Body of pancreas (tissue), 4 donors: ENCODE results near the gene CARF.

Experiments
- POLR2A ChIP-seq, 3 donors: fragments of 450-650 bp; IDR thresholded peaks; one replicate each; pipeline ENCODE4 v1.6.1; 2016; ENCODE audit warnings: antibody characterized with exemption in 3 of 3, mild to moderate bottlenecking in 2 of 3
- TF ChIP-seq, protein P1 (sequence below), 7 experiments: fragments of 450-650 bp in 4 of 7; fragments of 200-600 bp in 3 of 7; sonication (generic) in 3 of 7; IDR thresholded peaks; one replicate each; pipeline ENCODE4 v1.5.1; 2016 to 2019; ENCODE audit warnings: antibody characterized with exemption in 7 of 7

DNA sequence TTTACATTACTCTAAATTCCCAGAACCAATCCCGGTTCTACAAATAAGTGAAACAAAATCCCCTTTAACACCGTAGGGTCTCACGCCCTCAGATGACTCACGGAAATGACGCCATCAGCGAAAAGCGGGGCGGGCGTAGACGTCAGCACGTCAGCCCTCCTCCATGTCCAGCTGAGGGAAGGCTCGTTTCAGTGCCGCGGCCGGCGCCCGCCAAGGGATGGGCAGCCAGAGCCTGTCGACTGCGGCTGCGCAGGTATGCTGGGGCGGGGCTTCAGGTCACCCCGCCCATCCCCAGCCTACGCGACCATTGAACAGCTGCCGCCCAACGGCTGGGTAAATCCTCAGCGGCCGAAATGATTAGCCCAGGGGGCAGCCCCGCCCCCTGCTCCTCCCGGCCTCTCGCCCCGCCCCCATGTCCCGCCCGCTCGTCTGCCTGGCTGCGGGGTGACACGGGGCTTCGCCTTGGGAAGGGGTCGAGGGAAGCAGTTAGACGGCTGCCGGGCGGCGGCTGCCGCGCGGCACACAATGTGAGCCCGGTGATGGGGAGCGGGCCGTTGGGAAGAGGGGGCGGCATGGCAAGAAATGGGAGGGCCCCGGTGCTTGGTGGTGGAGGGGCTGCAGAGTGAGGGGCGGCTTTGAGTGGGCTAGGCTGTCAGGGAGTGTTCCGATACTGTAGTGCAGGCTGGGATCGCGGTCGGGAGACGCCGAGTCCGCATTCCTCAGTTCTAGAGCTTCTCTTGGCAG, 102.6 kb downstream of the CARF start, which contains the start of gene NBEAL1:
- TF ChIP-seq, protein P1, sequence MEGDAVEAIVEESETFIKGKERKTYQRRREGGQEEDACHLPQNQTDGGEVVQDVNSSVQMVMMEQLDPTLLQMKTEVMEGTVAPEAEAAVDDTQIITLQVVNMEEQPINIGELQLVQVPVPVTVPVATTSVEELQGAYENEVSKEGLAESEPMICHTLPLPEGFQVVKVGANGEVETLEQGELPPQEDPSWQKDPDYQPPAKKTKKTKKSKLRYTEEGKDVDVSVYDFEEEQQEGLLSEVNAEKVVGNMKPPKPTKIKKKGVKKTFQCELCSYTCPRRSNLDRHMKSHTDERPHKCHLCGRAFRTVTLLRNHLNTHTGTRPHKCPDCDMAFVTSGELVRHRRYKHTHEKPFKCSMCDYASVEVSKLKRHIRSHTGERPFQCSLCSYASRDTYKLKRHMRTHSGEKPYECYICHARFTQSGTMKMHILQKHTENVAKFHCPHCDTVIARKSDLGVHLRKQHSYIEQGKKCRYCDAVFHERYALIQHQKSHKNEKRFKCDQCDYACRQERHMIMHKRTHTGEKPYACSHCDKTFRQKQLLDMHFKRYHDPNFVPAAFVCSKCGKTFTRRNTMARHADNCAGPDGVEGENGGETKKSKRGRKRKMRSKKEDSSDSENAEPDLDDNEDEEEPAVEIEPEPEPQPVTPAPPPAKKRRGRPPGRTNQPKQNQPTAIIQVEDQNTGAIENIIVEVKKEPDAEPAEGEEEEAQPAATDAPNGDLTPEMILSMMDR (IDR thresholded peaks at IDR 0.05): no peak
- TF ChIP-seq POLR2A (IDR thresholded peaks at IDR 0.05): peak; percentile 61 to 91 (median 82)
